GM23338 (cell line): ENCODE measurements around the gene C16orf95.

Experiments used
- CREB1 ChIP-seq: fragments of 250-450 bp; sonication (Bioruptor Pico); IDR thresholded peaks from 2 replicates; pipeline ENCODE4 v1.5.0; 2020; ENCODE audit warnings: low read depth, mild to moderate bottlenecking, moderate library complexity
- EZH2 ChIP-seq: fragments of 200-600 bp; sonication (generic); IDR thresholded peaks from one replicate; pipeline ENCODE4 v1.8.0; 2017; ENCODE audit warnings: antibody characterized with exemption, mild to moderate bottlenecking, low read depth; ENCODE audit not compliant: unreplicated experiment
- EZH2phosphoT487 ChIP-seq: fragments of 200-600 bp; sonication (generic); IDR thresholded peaks from one replicate; pipeline ENCODE4 v1.8.1; 2018; ENCODE audit warnings: antibody characterized with exemption; ENCODE audit not compliant: unreplicated experiment
- POLR2AphosphoS5 ChIP-seq: IDR thresholded peaks from 2 replicates; pipeline ENCODE4 v1.6.1; 2016; ENCODE audit warnings: antibody characterized with exemption, low read depth
- TF ChIP-seq, protein P1 (sequence below), 2 experiments: fragments of 200-600 bp in 1 of 2; sonication (generic) in 1 of 2; conservative IDR thresholded peaks; 2 replicates each; pipeline versions ENCODE4 v1.5.1 to v1.6.1; 2016 to 2017; ENCODE audit warnings: antibody characterized with exemption in 2 of 2, low read depth in 2 of 2, mild to moderate bottlenecking in 2 of 2, moderate library complexity in 1 of 2

DNA sequence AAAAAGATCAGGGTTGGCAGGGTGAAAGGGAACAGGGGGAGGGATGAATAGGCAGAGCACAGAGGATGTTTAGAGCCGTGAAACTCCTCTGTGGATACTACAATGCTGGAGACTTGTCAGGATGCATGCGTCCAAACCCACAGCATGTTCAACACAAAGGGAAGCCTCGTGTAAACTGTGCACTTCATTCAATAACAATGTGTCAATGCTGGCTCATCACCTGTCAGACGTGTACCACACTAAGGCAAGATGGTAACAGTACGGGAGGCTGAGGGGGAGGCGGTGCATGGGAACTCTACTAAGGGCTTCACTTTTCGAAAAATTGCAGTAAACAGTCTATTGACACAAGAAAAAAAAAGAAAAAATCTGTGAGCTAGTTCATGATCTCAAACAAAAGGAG, 63.7 kb downstream of the C16orf95 start:
- TF ChIP-seq, protein P1, sequence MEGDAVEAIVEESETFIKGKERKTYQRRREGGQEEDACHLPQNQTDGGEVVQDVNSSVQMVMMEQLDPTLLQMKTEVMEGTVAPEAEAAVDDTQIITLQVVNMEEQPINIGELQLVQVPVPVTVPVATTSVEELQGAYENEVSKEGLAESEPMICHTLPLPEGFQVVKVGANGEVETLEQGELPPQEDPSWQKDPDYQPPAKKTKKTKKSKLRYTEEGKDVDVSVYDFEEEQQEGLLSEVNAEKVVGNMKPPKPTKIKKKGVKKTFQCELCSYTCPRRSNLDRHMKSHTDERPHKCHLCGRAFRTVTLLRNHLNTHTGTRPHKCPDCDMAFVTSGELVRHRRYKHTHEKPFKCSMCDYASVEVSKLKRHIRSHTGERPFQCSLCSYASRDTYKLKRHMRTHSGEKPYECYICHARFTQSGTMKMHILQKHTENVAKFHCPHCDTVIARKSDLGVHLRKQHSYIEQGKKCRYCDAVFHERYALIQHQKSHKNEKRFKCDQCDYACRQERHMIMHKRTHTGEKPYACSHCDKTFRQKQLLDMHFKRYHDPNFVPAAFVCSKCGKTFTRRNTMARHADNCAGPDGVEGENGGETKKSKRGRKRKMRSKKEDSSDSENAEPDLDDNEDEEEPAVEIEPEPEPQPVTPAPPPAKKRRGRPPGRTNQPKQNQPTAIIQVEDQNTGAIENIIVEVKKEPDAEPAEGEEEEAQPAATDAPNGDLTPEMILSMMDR (conservative IDR thresholded peaks at IDR 0.05; ENCODE audit: low read depth in 2 of 2) = no peak
- TF ChIP-seq EZH2 = no peak
- no peak for TF ChIP-seq CREB1 (CRISPR knock-in tag)
- TF ChIP-seq POLR2AphosphoS5 = no peak
- no peak for TF ChIP-seq EZH2phosphoT487
